Activated CD4-positive, alpha-beta T cell treated with anti-CD3 and anti-CD28 coated beads, Interleukin-2, amount 50 U/mL, for 1 hour (primary cell): ENCODE data around the gene PTPRJ.

Experiments
- DNase-seq: peaks from one replicate; pipeline ENCODE4 v3.0.0-alpha.2; 2020

Gene PTPRJ

DNA sequence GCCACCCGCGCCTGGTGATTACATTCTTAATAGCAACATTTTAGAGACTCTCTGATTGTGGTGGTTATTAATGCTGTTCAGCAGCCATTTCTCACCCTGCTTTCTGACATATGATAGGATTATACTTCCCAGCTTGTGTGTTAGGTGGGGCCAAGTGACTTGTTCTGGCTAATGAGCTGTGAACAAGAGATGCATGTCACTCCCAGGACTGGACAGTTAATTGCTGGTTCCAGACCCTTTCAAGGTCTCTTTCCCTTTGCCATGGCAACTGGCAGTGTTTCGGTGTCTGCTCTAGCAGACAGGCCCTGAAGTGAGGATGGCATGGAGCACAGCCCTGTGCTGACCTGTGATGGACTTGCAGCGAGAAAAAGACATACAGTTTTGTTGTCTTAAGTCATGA lies 8.9 kb upstream of the PTPRJ start:
- no peak for DNase-seq

DNA sequence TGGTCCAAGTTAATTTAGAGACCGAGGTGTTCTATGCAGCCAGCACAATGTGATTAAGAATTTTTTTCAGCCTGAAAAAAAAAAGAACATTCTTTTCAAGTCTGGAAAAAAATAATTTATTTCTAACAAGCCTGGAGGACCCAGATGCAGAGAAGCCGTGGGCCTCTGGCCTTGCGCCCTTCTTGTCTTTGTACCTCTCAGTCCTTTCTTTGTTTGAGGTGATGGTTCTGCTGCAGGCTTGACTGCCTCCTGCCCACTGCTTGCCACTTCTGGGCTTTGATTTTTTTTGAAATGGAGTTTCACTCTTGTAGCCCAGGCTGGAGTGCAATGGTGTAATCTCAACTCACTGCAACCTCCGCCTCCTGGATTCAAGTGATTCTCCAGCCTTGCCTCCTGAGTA lies 7.2 kb upstream of the PTPRJ start:
- DNase-seq, result no peak

DNA sequence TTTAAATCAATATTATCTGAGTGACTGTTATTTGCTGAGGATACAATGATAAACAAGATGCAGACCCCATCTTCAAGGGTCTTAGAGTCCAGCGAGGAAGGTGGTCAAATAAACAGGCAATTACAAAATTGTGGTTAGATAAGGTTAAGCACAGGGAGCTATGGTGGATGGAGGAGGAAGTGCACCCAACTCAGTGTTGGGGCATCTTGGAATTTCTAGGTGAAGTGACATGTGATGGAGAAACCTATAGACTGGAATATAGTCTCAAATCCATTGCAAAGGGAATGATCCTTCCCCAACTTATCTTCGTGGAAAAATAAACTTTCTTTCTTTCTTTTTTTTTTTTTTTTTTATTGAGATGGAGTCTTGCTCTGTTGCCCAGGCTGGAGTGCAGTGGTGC lies 3.4 kb upstream of the PTPRJ start:
- no peak for DNase-seq

DNA sequence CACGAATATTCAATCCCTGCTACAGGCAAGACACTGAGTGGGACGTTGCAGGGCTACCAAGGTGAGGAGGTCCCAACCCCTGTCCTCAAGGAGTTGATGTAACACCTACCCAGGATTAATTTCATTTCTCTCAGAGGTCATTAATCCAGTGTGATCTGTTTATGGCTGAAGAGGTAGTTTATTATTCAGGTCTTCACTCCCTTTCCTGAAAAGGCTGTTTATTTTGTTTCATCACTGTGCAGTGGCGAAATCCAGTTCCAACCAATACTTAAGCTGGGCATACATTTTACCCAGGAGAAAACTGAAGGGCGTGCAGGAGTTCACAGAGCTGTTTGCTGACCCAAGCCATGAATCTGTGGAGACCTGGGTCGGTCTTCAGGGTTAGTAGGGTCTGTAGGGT lies 2.7 kb upstream of the PTPRJ start:
- DNase-seq, result no peak

DNA sequence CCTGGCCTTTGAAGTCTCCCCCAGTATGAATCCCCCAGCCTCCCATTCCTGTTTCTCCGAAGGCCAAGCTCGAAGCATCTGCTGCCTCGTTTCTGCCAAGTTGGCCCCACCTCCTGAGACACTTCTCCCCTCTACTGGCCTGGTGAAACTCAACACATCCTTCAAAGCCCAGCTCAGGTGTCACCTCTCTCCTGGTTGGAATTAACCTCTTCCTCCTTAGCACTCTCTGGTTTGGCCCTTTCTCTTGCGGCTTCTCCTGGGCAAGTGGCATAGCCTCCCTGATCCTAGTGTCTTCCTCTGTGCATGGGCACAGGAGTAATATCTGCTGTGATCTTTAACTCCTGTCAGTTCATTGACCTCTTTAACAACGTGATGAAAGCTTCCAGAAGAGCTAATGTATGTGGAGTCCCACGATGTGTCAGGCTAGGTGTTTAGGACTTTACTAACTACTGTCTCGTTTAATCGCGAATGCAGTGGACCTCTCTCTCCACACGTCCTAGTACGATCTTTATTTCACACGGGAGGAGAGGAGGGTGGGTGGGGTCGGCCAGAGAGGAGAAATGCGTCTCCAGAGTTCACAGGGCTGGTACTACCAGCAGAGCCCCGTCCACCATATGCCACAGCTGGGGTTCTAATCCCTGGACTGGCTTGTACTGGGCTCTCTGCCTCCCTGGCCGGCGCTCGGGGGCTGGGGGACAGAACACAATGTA lies 826 bp upstream of the PTPRJ start:
- no peak for DNase-seq

DNA sequence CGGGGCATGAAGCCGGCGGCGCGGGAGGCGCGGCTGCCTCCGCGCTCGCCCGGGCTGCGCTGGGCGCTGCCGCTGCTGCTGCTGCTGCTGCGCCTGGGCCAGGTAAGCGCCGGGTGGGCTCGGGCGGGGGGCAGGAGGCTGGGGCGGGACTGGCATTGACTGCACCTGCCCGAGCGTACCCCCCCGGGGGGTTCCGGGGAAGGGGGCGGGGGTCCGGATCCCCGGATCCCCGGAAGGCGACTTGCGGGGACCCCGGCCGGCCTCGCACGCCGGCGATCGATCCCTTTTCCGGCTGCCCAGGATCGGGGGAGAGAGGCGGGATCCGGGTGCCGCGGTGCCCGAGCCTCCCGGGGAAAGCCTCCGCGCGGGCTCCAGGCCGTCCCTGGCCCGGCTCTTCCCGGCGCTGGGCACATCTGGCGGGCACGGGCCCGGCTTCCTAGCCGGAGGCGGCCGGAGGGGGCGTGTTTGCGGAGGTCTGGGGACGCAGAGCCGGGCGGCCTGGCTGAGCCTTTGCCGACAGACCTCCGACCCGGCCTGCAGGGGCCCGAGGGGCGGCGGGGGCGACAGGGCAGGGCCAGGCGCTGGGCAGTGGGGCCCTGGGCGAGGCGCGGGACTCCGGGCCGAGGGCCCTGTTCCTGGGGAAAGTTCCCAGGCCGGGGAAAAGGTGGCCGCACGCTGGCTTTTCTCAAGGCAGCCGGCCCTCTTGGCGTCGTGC lies 705 bp downstream of the PTPRJ start:
- DNase-seq, result peak; percentile 25

DNA sequence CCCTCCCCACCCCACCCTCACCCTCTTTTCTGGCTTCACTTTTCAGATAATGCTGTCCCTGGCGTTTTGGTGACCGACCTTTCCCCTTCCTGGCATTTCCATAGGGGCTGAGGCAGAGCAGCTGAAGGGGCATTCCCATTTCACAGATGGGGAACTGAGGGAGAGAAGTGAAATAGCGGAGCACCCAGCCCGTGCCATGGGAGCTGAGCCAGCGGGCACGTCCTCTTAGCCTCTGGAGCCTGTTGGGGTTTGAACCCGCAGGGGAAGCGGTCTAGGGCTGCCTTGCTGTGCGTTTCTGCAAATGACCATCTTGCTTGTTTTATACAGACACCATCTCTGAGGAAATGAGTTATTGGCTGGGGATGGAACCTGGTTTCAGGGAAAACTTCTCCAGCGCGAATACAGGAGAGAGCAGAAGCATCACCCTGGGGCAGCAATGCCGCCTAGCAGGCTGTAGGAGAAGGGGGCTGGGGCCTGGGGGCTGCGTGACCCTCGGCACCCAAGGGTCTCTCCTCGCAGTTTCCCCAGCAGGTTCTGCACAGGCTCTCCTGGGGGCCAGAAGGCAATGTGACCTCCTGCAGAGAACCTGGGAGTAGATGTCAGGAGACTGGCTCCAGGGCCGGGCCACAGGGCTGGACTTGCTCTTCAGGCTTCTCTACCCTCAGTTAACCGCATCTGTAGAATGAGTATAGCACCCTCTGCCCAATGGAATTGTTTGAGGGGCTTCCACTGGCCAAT lies 1.5 kb downstream of the PTPRJ start:
- DNase-seq, result no peak

DNA sequence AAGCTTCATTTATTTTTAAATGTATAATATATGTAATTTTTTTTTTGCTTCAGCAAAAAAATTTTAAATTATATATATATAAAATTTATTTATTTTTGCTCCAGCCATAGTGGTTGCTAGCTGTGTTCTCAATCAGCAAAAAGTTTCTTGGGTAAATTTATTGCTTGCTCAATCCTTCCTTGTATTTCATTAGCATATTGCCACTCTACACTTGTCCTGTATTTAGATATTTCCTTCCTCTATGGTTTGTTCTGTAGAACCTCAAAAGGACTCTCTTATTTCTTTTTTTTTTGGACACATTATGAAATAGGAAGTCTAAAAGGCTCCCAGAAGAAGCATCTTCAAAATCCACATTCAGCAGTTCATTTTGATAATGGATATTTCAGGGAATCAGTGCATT lies 2.3 kb downstream of the PTPRJ start:
- no peak for DNase-seq

DNA sequence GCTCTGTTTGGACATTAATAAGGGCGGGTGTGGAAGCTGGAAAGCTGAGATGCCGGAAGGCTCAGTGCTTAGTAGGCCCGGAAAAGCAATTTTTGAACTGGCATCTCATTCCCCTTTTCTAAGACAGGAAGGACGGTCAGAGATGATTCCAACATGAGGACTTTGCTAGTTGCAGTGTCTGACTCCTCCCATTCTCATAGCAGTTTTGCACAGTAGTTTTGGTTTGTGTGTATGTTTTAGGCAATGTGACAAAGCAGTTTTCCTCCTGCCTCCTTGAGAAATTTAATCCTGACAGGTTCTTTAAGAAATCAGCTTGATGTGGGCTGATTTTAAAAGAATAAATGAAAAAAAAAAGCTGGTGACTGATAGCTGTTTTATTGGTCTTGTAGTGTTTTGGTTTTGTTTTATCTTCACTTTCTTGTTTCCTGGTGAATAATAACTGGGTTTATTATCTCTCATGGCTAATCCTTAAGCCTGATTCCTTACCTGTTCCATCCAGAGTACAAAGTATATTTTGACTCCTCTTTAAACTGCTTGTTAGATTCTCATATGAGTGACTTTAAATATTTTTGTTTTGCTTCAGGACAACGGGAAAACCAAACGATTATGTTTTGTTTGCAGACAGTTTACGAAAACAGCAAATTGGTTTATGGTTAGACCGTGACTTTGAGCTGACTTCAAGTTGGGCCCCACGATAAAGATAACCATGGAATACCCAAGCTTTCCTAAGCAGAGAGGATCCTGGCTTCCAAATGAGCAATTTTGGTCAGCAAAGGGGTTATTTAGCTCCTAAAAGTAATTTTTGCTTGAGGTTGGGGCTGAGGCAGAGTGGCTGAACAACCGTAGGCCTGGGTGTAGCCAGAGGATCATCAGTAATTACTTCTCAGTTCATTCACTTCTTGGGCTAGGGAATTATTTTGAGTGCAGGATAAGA lies 3.4 kb downstream of the PTPRJ start:
- DNase-seq, result no peak

DNA sequence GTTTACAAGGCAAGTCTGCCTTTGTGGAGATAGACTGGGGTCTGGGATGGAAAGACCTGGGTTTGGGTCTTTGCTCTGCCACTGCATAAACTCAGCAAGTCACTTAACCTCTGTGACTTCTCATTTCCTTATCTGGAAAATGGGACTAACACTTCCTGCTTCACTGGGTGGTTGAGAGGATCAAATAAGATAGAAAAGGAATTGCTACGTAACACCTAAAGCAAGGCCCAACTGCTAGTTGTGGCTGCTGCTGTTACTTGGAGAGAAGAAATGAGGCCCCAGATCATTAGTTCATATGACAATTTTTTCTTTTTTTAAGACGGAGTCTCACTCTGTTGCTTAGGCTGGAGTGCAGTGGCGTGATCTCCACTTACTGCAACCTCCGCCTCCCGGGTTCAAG lies 5.9 kb downstream of the PTPRJ start:
- DNase-seq, result no peak

DNA sequence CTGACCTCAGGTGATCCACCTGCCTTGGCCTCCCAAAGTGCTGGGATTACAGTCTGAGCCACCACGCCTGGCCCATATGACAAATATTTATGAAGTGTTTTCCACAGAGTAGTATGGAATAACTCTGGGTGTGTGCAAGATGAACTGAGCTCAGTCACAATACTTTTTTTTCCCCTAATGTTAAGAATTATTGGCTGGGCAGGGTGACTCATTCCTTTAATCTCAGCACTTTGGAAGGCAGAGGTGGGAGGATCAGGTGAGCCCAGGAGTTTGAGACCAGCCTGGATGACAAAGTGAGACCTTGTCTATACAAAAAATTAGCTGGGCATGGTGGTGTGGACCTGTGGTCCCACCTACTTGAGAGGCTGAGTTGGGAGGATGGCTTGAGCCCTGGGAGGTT lies 6.4 kb downstream of the PTPRJ start:
- no peak for DNase-seq

DNA sequence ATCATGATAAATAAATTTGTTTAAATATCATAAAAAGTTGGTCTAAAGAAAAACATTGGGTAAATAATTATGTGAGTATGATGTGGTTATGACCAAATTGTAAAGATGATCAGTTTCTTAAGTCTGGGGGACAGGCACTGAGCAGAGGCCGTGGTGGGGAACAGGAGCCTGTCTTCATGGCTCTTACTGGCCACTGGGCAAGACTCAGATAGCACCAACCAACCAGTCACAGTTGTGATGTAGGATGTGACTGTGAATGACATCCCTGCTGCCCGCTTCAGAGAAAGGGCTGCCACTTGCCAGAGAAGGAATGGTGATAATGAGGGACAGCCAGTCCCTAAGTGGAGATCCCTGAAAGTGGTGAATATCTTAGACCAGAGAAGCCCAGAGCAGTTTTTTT lies 7.0 kb downstream of the PTPRJ start:
- DNase-seq, result no peak

DNA sequence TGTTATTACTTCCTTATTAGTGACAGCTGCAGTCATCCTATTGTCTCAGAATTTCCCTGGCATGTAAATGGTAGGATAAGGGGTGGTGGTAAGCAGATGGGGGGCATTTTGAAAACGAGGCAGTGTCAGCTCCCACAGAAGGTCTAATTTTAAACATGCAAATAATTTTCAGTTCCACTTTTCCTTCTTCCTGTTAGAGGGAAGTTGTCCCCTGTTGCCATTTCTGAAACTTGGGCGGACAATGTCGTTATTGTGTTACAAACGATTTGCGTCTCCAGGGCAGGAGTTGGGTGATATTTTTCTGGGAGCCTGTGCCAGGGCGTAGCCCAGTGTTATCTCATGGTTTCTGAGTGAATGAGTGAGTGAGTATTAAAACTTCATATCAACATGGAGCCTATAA lies 7.4 kb downstream of the PTPRJ start:
- no peak for DNase-seq

DNA sequence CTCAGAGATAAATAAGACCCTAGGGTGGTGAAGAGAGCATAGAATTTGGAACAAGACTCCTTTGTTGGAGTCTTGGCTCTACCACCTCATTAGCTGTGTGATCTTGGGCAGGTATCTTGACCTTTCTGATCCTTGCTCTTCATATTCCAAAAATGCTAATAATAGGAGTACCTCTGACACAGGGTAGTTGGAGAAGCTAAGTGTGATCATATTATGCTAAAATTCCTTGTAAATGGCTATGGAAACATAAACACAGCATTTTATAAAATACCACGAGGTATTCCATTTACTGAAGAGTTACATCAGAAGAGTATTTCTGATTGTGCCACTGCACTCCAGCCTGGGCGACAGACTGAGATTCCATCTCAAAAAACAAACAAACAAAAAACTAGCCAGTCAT lies 9.4 kb downstream of the PTPRJ start:
- DNase-seq, result no peak

DNA sequence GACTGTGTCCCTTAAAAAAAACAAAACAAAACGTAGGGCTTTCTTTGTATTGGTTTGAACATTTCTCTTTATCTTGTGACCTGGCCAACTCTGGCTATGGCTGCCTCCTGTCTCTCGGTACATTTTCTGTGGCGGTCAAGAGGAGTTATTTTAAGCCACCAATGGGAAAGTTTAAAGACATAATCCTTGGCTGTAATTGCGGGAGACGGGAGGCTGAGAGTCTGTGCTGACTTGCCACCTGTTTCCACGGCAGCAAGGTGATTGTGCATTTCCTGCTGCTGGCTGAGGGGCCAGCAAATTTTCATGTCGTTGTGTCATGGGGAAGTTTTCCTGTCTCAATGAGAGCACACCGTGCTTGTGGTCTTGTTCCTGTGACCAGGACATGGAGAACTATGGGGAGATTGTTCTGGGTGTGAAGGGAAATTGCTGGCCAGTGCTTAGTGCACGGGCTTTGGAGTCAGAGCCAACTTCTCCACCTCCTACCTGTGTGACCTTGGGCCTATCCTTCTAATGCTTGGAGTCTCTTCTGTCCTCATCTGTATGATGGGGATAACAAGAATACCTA lies 11.0 kb downstream of the PTPRJ start:
- no peak for DNase-seq

DNA sequence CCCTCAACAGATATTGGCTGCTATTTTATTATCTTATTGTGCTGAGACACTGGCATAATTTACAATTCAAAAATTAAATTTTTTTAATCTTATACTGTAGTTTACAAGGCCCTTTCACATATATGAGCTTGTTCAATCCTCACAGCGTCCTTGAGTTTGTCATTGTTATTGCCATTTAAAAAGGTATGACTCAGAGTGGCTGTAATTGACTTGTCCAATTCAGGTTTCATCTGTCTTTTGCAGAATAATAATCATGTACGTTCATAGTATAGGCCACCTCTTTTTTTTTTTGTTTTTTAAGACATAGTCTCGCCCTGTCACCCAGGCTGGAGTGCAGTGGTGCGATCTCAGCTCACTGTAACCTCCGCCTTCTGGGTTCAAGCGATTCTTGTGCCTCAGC lies 11.5 kb downstream of the PTPRJ start:
- no peak for DNase-seq

DNA sequence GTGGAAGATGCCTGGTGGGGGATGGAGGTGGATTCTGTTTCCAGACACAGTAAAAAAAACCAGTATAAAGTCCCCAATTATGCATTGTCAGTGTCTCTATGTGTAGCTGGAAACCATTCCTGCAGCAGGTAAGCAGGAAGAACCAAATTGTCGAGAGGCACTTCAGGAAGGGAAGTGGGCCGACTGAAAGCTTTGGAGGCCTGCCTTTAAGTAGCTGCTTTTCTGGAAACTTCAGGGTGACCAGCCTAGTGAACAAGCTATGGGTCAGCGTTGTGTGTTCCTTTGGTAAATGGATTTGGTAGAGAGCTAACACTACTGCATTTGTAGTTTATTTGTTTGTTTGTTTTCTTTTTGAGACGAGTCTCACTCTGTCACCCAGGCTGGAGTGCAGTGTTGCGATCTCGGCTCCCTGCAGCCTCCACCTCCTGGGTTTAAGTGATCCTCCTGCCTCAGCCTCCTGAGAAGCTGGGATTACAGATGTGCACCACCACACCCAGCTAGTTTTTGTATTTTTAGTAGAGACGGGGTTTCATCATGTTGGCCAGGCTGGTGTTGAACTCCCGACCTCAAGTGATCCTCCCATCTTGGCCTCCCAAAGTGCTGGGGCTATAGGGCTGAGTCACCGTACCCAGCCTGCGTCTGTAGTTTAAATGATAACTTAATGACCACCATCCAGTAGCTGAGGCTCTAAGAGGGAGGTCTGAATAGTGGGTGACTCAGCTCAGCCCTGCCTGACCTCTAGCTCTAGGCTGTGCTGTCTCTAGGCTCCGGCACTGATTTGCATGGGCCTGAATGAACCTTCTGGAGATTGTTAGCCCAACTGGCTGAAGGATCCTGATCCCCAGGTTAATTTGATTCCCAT lies 12.8 kb downstream of the PTPRJ start:
- no peak for DNase-seq

DNA sequence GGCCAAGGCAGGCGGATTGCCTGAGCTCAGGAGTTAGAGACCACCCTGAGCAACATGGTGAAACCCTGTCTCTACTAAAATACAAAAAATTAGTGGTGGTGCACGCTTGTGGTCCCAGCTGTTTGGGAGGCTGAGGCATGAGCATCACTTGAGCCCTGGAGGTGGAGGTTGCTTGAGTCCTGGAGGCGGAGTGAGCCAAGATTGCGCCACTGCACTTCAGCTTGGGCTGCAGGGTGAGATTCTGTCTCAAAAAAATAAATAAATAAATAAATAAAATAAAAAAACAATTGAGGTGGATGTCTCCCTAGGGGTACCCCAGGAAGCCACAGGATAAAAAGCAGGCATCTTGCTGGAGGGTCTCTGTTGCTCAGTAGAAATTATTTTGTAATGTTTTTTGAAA lies 14.1 kb downstream of the PTPRJ start:
- DNase-seq, result no peak

DNA sequence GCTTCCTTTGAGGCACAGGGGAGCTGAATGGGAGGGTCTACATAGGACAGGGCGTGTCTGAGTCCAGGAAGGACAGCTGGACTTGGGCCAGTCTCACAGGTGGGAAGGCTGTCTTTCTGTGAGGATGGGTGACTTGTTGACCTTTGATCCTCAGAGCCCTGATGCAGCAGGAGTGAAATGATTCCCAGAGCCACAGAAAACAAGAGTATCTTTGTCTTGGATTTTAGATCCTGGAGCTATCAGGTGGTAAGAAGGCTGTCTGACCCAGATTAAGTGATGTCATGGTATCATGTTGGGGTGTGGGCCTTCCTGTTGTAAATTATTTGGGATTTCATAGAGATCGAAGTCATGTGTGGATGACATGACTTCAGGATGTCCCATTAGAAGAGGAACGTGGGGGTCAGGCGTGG lies 15.0 kb downstream of the PTPRJ start:
- DNase-seq, result no peak

DNA sequence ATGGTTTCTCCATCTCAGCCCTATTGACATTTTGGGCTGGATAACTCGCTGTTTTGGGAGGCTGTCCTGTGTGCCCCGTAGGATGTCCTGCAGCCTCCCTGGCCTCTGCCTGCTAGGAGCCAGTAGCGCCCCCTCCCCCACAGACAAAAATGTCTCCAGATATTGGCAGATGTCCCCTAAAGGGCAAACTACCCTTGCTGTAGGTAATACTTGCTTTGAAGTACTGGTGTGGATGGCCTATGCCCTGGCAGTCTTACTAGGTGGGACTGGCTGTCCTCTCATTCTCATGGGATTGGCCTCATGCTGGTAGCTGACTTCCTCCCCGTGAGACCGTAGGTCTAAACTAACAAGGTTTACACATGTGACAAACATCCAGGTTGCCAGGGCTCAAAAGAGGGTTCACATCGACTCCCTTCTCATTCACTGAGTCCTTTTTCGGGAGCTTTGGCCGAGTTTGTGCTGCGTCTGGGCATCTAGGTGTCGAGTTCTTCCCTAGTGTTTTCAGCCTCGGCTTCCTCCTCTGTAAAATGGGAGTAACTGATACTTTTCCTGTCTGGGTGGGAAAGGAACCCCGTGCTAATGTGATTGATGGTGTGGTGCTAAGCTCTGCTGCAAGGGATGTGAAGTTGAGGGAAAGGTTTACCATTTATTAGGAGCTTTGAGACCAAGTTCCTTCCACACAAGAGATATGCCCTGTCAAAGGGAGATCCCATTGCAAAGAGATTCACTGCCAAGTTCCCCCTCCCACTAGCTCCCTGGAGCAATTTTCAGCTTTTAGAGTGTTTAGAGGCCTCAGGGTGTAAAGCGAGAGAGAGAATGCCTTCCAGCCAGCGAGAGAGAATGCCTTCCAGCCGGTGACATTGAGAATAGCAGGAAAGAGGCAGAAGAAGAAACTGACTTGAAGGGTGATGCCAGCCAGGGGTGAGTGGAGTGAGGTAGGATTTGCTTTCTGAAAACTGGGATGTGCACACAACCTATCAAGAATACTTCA lies 17.0 kb downstream of the PTPRJ start:
- DNase-seq, result no peak
